ENCODE data around the gene PGAP3.
"Not testable (repeated sequence)": the region's sequence is repeated elsewhere in the genome, so short reads cannot be mapped to it uniquely, and the experiment has no call there.

Gene PGAP3

GRCh38 chr17:39714234-39714633 is 26.4 kb upstream of the PGAP3 start:
- no peak for DNase-seq

- DNase-seq = no peak
Measured at GRCh38 chr17:39711851-39712250, 24.0 kb upstream of the PGAP3 start.

GRCh38 chr17:39711071-39711470 is 23.2 kb upstream of the PGAP3 start:
- DNase-seq = not testable (repeated sequence)

GRCh38 chr17:39709998-39710964 is 22.4 kb upstream of the PGAP3 start:
- no peak for DNase-seq

- no peak for DNase-seq
Measured at GRCh38 chr17:39709319-39709997, 21.6 kb upstream of the PGAP3 start.

- no peak for DNase-seq
Measured at GRCh38 chr17:39706921-39707337, 19.1 kb upstream of the PGAP3 start.

- DNase-seq = no peak
Measured at GRCh38 chr17:39706383-39706782, 18.5 kb upstream of the PGAP3 start.

- DNase-seq = no peak
Measured at GRCh38 chr17:39705786-39706348, 18.0 kb upstream of the PGAP3 start.

- no peak for DNase-seq
Measured at GRCh38 chr17:39704821-39705551, 17.1 kb upstream of the PGAP3 start.

GRCh38 chr17:39703913-39704312 is 16.1 kb upstream of the PGAP3 start:
- no peak for DNase-seq

GRCh38 chr17:39702901-39703893 is 15.3 kb upstream of the PGAP3 start:
- no peak for DNase-seq

- DNase-seq = no peak
Measured at GRCh38 chr17:39701784-39702422, 14.0 kb upstream of the PGAP3 start.

- DNase-seq = no peak
Measured at GRCh38 chr17:39701012-39701783, 13.3 kb upstream of the PGAP3 start.

- no peak for DNase-seq
Measured at GRCh38 chr17:39700148-39700987, 12.5 kb upstream of the PGAP3 start.

GRCh38 chr17:39699818-39700147 is 11.9 kb upstream of the PGAP3 start, which contains the start of gene ERBB2:
ERBB2 (plus strand) TSS chr17:39700064; CDS start chr17:39700239, 175 bp downstream.
- no peak for DNase-seq

GRCh38 chr17:39699157-39699817 is 11.4 kb upstream of the PGAP3 start:
- DNase-seq = not testable (repeated sequence)

- DNase-seq = no peak
Measured at GRCh38 chr17:39697961-39698360, 10.1 kb upstream of the PGAP3 start.

- no peak for DNase-seq
Measured at GRCh38 chr17:39696731-39697130, 8.9 kb upstream of the PGAP3 start.

- no peak for DNase-seq
Measured at GRCh38 chr17:39695089-39695474, 7.2 kb upstream of the PGAP3 start.

All from NCI-H1092 treated with DMSO at 0.1 percent for 48 hours (cell line).